Measurements from ENCODE around the gene SFXN5. TPM values are rescaled to one million over a fixed set of nuclear protein-coding genes. Genes with fewer than 3 reads are reported as not detected.

SFXN5 gene
- total and polyA plus RNA-seq, 2 of the 8 experiments (the other 6 are each of a cell fraction or from before 2014, with no cell fraction given) = 29.3 to 33.1 TPM

DNA sequence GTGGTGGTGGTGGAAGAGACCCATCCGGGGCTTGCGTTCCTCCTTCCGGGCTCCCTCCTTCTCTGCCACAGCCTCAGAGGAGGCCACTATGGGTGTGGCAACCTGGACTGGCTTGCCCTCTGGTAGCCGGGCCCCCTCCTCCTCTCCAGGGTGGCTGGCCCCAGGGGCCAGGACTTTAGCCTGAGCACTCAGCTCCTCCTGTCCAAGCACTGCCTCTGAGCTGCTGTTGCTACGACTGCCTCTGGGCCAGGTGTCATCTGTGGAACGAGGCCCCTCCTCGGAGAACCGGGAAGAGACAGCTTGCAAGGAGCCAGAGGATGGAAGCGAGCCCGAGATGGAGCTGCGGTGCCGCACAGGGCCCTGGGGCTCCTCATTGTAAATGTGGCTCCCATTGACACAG, 16.7 kb upstream of the SFXN5 start:
- Histone ChIP-seq H3K79me1 (ENCODE audit: low read depth, low read length) (peaks cover 5% of the 10 kb centered on the region), H2BK12ac (ENCODE audit: low read depth, low read length) (no peak overlapping the region), H3K18ac (ENCODE audit: extremely low read depth, low read length) (no peak overlapping the region), H3K9me3 (ENCODE audit: insufficient read depth in 2 of 2, low read depth in 1 of 2, low read length in 1 of 2) (no peaks in the 10 kb centered on the region), H3K23me2 (ENCODE audit: low read depth, low read length) (no peaks in the 10 kb centered on the region), H3K36me3 (ENCODE audit: control insufficient read depth in 2 of 4, insufficient read depth in 4 of 4, low read length in 3 of 4) (no peaks in the 10 kb centered on the region), H2BK20ac (ENCODE audit: low read length) (no peak overlapping the region), H3K27ac (ENCODE audit: low read depth, low read length) (no peak overlapping the region), H2AK5ac (ENCODE audit: low read depth, low read length) (no peak overlapping the region), H3K9ac (replicated peaks in 1 of 4; ENCODE audit: extremely low read depth in 1 of 4, low read depth in 3 of 4, low read length in 3 of 4) (no peak overlapping the region), H2BK15ac (ENCODE audit: low read length) (no peak overlapping the region), H3K23ac (ENCODE audit: insufficient read length) (no peak overlapping the region), H3K27me3 (replicated peaks in 1 of 4; ENCODE audit: control insufficient read depth in 3 of 4, extremely low read depth in 1 of 4, insufficient read depth in 3 of 4, low read length in 3 of 4) (no peaks in the 10 kb centered on the region), H4K20me1 (replicated peaks in 1 of 2; ENCODE audit: control insufficient read depth in 1 of 2, insufficient read depth in 2 of 2, low read length in 2 of 2) (peaks cover 0 to 7% of the 10 kb centered on the region in 2 experiments), H3K4me3 (ENCODE audit: extremely low read depth in 1 of 4, insufficient read depth in 2 of 4, low read depth in 3 of 4, low read length in 4 of 4) (no peak overlapping the region), H3K4me1 (replicated peaks in 1 of 4; ENCODE audit: control insufficient read depth in 3 of 4, insufficient read depth in 4 of 4, low read length in 3 of 4) (no peaks in the 10 kb centered on the region; a peak in 2 of 7 replicates), H2BK120ac (replicated peaks; ENCODE audit: low read depth, low read length) (no peak overlapping the region), H4K8ac (ENCODE audit: extremely low read depth, insufficient read depth, low read length) (no peak overlapping the region), H3K4me2 (ENCODE audit: insufficient read depth in 1 of 2, low read depth in 2 of 2, low read length in 2 of 2) (no peak overlapping the region), H4K91ac (replicated peaks; ENCODE audit: insufficient read length, low read length) (no peak overlapping the region), H3K14ac (ENCODE audit: insufficient read length) (no peak overlapping the region), H3K56ac (replicated peaks; ENCODE audit: insufficient read length, low read depth, low read length) (no peak overlapping the region), H4K5ac (ENCODE audit: insufficient read length, low read depth, low read length) (no peak overlapping the region), H3K4ac (replicated peaks; ENCODE audit: insufficient read length, low read depth, low read length) (no peak overlapping the region), H3K79me2 (ENCODE audit: control insufficient read depth in 1 of 2, insufficient read depth in 2 of 2, low read length in 2 of 2) (no peaks in the 10 kb centered on the region; a peak in 1 of 4 replicates), H2BK5ac (ENCODE audit: low read depth, low read length) (no peak overlapping the region), H2AFZ (ENCODE audit: low read length) (no peak overlapping the region)
- DNase-seq (ENCODE audit: low read depth in 1 of 2, low spot score in 2 of 2) = no peak
- FAIRE-seq = no peak
- ChIA-PET CTCF (ENCODE audit: partially characterized antibody) (interaction anchor here (1.3 to 12.9 kb wide), 14 partner anchors 9 to 195 kb away, joined by 3 to 321 read pairs (median 6); partner anchors contain the start of gene RAB11FIP5), POLR2A (ENCODE audit: partially characterized antibody) (interaction anchor here (0.6 to 3.4 kb wide), 2 partner anchors 23 to 460 kb away, joined by 3 to 11 read pairs; no protein-coding TSS in a partner anchor)
- 86% methylated on average over 9 of the region's 12 CpGs; no CpG with 5 or more reads in 1 of the 2 experiments for WGBS, 2 experiments (ENCODE audit: extremely low coverage in 1 of 2, insufficient coverage in 1 of 2, insufficient read length in 1 of 2, insufficient replicate concordance in 2 of 2, low coverage in 1 of 2, low lambda C conversion rate in 2 of 2, missing lambda C conversion rate in 1 of 2)
- TF ChIP-seq EZH2 (IDR thresholded peaks at IDR 0.05; ENCODE audit: low read depth, low read length, severe bottlenecking) = no peak
- TF ChIP-seq SAP30 (IDR thresholded peaks at IDR 0.05; ENCODE audit: insufficient read depth, insufficient replicate concordance, low read length) = no peak
- TF ChIP-seq SIX5 (IDR thresholded peaks at IDR 0.05; ENCODE audit: low read depth, low read length) = no peak
- TF ChIP-seq RXRA (IDR thresholded peaks at IDR 0.05; ENCODE audit: insufficient read depth, low read depth, low read length) = no peak
- TF ChIP-seq SUZ12 (IDR thresholded peaks at IDR 0.05; ENCODE audit: low read length) = no peak
- no peak for TF ChIP-seq TAF1 (IDR thresholded peaks at IDR 0.05; ENCODE audit: low read depth, low read length)
- TF ChIP-seq EP300 (IDR thresholded peaks at IDR 0.05; ENCODE audit: borderline replicate concordance in 1 of 2, low read depth in 2 of 2, low read length in 2 of 2) = no peak
- TF ChIP-seq, protein P1, sequence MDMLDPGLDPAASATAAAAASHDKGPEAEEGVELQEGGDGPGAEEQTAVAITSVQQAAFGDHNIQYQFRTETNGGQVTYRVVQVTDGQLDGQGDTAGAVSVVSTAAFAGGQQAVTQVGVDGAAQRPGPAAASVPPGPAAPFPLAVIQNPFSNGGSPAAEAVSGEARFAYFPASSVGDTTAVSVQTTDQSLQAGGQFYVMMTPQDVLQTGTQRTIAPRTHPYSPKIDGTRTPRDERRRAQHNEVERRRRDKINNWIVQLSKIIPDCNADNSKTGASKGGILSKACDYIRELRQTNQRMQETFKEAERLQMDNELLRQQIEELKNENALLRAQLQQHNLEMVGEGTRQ (IDR thresholded peaks at IDR 0.05; ENCODE audit: low read length) = no peak
- TF ChIP-seq BRCA1 (IDR thresholded peaks at IDR 0.05; ENCODE audit: low read depth, low read length) = no peak
- no peak for TF ChIP-seq CBX8 (IDR thresholded peaks at IDR 0.05; ENCODE audit: borderline replicate concordance, low read depth, low read length)
- TF ChIP-seq POU5F1 (IDR thresholded peaks at IDR 0.05; ENCODE audit: low read depth, low read length) = no peak
- no peak for TF ChIP-seq TCF12 (IDR thresholded peaks at IDR 0.05; ENCODE audit: low read depth, low read length)
